ENCODE measurements around the gene EXOC2.

Gene EXOC2

GRCh38 chr6:593139-593906 lies 99.6 kb downstream of the EXOC2 start:
- peak; percentile 46; the same call in 1 of the 2 replicates for TF ChIP-seq CTCF (IDR thresholded peaks at IDR 0.05; ENCODE audit: low read depth, low read length)
- Histone ChIP-seq H3K36me3 (peaks cover 3% of the 10 kb centered on the region), H3K9me3 (ENCODE audit: severe bottlenecking) (no peaks in the 10 kb centered on the region), H3K27ac (no peak overlapping the region), H3K27me3 (ENCODE audit: insufficient read depth, low read depth, severe bottlenecking) (no peaks in the 10 kb centered on the region), H3K4me3 (ENCODE audit: low read depth, low read length) (no peak overlapping the region)
- DNase-seq: peak; percentile 61

GRCh38 chr6:589090-589489 lies 103.8 kb downstream of the EXOC2 start:
- Histone ChIP-seq H3K9me3 (ENCODE audit: severe bottlenecking) (no peaks in the 10 kb centered on the region), H3K27ac (no peak overlapping the region), H3K36me3 (no peaks in the 10 kb centered on the region; the same call in 1 of the 2 replicates), H3K4me3 (ENCODE audit: low read depth, low read length) (no peak overlapping the region), H3K27me3 (ENCODE audit: insufficient read depth, low read depth, severe bottlenecking) (no peaks in the 10 kb centered on the region)
- no peak for DNase-seq
- no peak for TF ChIP-seq CTCF (IDR thresholded peaks at IDR 0.05; ENCODE audit: low read depth, low read length)

GRCh38 chr6:586553-586952 lies 106.4 kb downstream of the EXOC2 start:
- H3K36me3 ChIP-seq: no peaks in the 10 kb centered on the region
- TF ChIP-seq CTCF (IDR thresholded peaks at IDR 0.05; ENCODE audit: low read depth, low read length): no peak
- no peak overlapping the region for H3K4me3 ChIP-seq (ENCODE audit: low read depth, low read length)
- no peaks in the 10 kb centered on the region for H3K27me3 ChIP-seq (ENCODE audit: insufficient read depth, low read depth, severe bottlenecking)
- H3K9me3 ChIP-seq (ENCODE audit: severe bottlenecking): no peaks in the 10 kb centered on the region
- no peak for DNase-seq
- no peak overlapping the region for H3K27ac ChIP-seq

- DNase-seq: no peak
- H3K36me3 ChIP-seq: no peaks in the 10 kb centered on the region
- no peaks in the 10 kb centered on the region for H3K9me3 ChIP-seq (ENCODE audit: severe bottlenecking)
- no peak overlapping the region for H3K27ac ChIP-seq
- H3K4me3 ChIP-seq (ENCODE audit: low read depth, low read length): no peak overlapping the region
- TF ChIP-seq CTCF (IDR thresholded peaks at IDR 0.05; ENCODE audit: low read depth, low read length): no peak
- no peaks in the 10 kb centered on the region for H3K27me3 ChIP-seq (ENCODE audit: insufficient read depth, low read depth, severe bottlenecking)
These were observed 109.3 kb downstream of the EXOC2 start for GRCh38 chr6:583635-584034.

- no peak overlapping the region for H3K4me3 ChIP-seq (ENCODE audit: low read depth, low read length)
- DNase-seq: no peak
- no peaks in the 10 kb centered on the region for H3K27me3 ChIP-seq (ENCODE audit: insufficient read depth, low read depth, severe bottlenecking)
- H3K9me3 ChIP-seq (ENCODE audit: severe bottlenecking): no peaks in the 10 kb centered on the region
- no peaks in the 10 kb centered on the region for H3K36me3 ChIP-seq
- H3K27ac ChIP-seq: no peak overlapping the region
- TF ChIP-seq CTCF (IDR thresholded peaks at IDR 0.05; ENCODE audit: low read depth, low read length): no peak
These were observed 109.8 kb downstream of the EXOC2 start for GRCh38 chr6:583116-583515.

GRCh38 chr6:582370-582769 lies 110.6 kb downstream of the EXOC2 start:
- no peak overlapping the region for H3K27ac ChIP-seq
- TF ChIP-seq CTCF (IDR thresholded peaks at IDR 0.05; ENCODE audit: low read depth, low read length): no peak
- no peaks in the 10 kb centered on the region for H3K9me3 ChIP-seq (ENCODE audit: severe bottlenecking)
- DNase-seq: no peak
- H3K27me3 ChIP-seq (ENCODE audit: insufficient read depth, low read depth, severe bottlenecking): no peaks in the 10 kb centered on the region
- H3K36me3 ChIP-seq: no peaks in the 10 kb centered on the region
- H3K4me3 ChIP-seq (ENCODE audit: low read depth, low read length): no peak overlapping the region
